Ishikawa (cell line): ENCODE measurements around the gene RAB12.

Experiments
- CEBPB ChIP-seq: IDR thresholded peaks from 2 replicates; pipeline ENCODE4 v1.6.1; 2012
- EGR1 ChIP-seq: IDR thresholded peaks from 2 replicates; pipeline ENCODE4 v1.6.1; 2012
- EP300 ChIP-seq: IDR thresholded peaks from 2 replicates; pipeline ENCODE4 v1.6.1; 2012; ENCODE audit warnings: borderline replicate concordance
- RAD21 ChIP-seq: IDR thresholded peaks from 2 replicates; pipeline ENCODE4 v1.6.1; 2012; ENCODE audit warnings: low read depth
- YY1 ChIP-seq: IDR thresholded peaks from 2 replicates; pipeline ENCODE4 v1.6.1; 2012; ENCODE audit warnings: low read depth
- TF ChIP-seq, protein P1 (sequence below): IDR thresholded peaks from 2 replicates; pipeline ENCODE4 v1.6.1; 2012; ENCODE audit warnings: low read depth, mild to moderate bottlenecking
- TF ChIP-seq, protein P2 (sequence below): IDR thresholded peaks from 2 replicates; pipeline ENCODE4 v1.6.1; 2012
- TF ChIP-seq, protein P3 (sequence below): IDR thresholded peaks from 2 replicates; pipeline ENCODE4 v1.6.1; 2012

DNA sequence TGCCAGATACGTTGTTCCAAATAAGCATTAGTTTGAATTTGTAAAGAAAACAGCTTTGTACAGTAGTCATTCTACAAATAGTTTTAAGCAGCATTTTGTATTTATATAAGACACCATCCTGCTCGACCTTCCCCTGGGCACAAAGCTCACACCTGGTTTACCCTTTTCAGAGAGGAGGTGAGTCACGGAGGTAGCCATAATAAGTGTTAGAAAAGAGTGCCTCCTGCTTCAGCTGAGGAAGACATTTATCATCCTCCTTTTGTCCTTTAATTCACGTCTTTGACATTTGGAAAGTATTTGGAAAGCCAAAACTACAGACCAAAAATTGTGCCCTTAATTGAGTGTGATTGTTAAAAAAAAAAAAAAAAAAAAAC lies 6.8 kb downstream of the RAB12 start:
- TF ChIP-seq, protein P1, sequence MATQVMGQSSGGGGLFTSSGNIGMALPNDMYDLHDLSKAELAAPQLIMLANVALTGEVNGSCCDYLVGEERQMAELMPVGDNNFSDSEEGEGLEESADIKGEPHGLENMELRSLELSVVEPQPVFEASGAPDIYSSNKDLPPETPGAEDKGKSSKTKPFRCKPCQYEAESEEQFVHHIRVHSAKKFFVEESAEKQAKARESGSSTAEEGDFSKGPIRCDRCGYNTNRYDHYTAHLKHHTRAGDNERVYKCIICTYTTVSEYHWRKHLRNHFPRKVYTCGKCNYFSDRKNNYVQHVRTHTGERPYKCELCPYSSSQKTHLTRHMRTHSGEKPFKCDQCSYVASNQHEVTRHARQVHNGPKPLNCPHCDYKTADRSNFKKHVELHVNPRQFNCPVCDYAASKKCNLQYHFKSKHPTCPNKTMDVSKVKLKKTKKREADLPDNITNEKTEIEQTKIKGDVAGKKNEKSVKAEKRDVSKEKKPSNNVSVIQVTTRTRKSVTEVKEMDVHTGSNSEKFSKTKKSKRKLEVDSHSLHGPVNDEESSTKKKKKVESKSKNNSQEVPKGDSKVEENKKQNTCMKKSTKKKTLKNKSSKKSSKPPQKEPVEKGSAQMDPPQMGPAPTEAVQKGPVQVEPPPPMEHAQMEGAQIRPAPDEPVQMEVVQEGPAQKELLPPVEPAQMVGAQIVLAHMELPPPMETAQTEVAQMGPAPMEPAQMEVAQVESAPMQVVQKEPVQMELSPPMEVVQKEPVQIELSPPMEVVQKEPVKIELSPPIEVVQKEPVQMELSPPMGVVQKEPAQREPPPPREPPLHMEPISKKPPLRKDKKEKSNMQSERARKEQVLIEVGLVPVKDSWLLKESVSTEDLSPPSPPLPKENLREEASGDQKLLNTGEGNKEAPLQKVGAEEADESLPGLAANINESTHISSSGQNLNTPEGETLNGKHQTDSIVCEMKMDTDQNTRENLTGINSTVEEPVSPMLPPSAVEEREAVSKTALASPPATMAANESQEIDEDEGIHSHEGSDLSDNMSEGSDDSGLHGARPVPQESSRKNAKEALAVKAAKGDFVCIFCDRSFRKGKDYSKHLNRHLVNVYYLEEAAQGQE: no peak
- TF ChIP-seq EGR1 (no peak), CEBPB (no peak), RAD21 (no peak), EP300 (no peak), YY1 (no peak)
- TF ChIP-seq, protein P2, sequence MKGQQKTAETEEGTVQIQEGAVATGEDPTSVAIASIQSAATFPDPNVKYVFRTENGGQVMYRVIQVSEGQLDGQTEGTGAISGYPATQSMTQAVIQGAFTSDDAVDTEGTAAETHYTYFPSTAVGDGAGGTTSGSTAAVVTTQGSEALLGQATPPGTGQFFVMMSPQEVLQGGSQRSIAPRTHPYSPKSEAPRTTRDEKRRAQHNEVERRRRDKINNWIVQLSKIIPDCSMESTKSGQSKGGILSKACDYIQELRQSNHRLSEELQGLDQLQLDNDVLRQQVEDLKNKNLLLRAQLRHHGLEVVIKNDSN: no peak
- TF ChIP-seq, protein P3, sequence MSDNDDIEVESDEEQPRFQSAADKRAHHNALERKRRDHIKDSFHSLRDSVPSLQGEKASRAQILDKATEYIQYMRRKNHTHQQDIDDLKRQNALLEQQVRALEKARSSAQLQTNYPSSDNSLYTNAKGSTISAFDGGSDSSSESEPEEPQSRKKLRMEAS: no peak
